Neural progenitor cell (in vitro differentiated cells): ENCODE data around the gene C10orf62.

ENCODE experiments used
- EZH2 ChIP-seq: fragments of 200-600 bp; sonication (generic); IDR thresholded peaks from 2 replicates; pipeline ENCODE4 v1.6.1; 2017; ENCODE audit warnings: antibody characterized with exemption, mild to moderate bottlenecking, moderate library complexity
- EZH2phosphoT487 ChIP-seq: fragments of 200-600 bp; sonication (generic); IDR thresholded peaks from 2 replicates; pipeline ENCODE4 v1.6.1; 2017; ENCODE audit warnings: antibody characterized with exemption
- TF ChIP-seq, protein P1 (sequence below): fragments of 200-600 bp; sonication (generic); IDR thresholded peaks from 2 replicates; pipeline ENCODE4 v1.5.1; 2017; ENCODE audit warnings: antibody characterized with exemption, mild to moderate bottlenecking

DNA sequence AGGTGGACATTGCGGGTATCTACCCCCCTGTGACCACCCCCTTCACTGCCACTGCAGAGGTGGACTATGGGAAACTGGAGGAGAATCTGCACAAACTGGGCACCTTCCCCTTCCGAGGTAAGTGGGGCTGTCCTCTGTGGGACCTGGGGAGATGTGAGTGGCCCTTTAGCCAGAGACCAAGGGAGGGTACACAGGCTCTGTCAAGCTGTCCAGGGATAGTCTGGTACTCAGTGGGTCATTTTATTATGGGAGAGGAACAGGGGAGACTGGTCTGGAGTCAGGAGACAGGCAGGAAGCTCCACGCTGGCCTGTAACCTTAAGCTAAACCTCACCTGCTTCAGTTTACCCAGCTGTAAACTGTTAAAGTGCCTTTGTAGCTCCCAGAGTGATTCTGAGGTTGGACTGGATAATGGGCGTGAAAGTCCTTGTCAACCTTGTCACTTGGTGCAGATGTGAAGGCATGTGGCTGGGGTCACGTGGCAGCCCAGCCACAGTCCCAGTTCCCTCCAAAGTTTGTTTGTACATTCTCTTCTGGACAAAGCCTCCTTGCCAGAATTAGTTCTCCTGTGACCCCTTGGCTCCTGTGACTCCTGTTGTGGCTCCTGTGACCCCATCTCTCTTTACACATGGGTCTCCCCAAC is 4.6 kb upstream of the C10orf62 start:
- TF ChIP-seq EZH2 (no peak), EZH2phosphoT487 (no peak)
- TF ChIP-seq, protein P1, sequence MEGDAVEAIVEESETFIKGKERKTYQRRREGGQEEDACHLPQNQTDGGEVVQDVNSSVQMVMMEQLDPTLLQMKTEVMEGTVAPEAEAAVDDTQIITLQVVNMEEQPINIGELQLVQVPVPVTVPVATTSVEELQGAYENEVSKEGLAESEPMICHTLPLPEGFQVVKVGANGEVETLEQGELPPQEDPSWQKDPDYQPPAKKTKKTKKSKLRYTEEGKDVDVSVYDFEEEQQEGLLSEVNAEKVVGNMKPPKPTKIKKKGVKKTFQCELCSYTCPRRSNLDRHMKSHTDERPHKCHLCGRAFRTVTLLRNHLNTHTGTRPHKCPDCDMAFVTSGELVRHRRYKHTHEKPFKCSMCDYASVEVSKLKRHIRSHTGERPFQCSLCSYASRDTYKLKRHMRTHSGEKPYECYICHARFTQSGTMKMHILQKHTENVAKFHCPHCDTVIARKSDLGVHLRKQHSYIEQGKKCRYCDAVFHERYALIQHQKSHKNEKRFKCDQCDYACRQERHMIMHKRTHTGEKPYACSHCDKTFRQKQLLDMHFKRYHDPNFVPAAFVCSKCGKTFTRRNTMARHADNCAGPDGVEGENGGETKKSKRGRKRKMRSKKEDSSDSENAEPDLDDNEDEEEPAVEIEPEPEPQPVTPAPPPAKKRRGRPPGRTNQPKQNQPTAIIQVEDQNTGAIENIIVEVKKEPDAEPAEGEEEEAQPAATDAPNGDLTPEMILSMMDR, result no peak
